KOPT-K1 (cell line): ENCODE data around the gene TSHZ2.
"Not testable (repeated sequence)": the region's sequence is repeated elsewhere in the genome, so short reads cannot be mapped to it uniquely, and the experiment has no call there.

Source experiments
- H3K27ac ChIP-seq: fragments of 200-600 bp; sonication (generic); 2 replicates; pipeline ENCODE4 v1.5.1; 2016; ENCODE audit warnings: antibody characterized with exemption, mild to moderate bottlenecking, low read depth, low read length; ENCODE audit not compliant: poor library complexity, severe bottlenecking
- H3K36me3 ChIP-seq: fragments of 200-600 bp; sonication (generic); 2 replicates; pipeline ENCODE4 v1.5.1; 2017; ENCODE audit warnings: antibody characterized with exemption, mild to moderate bottlenecking, low read length, moderate library complexity; ENCODE audit not compliant: insufficient read depth
- H3K9me3 ChIP-seq: fragments of 200-600 bp; sonication (generic); 2 replicates; pipeline ENCODE4 v1.5.1; 2017; ENCODE audit warnings: antibody characterized with exemption, low read length, mild to moderate bottlenecking; ENCODE audit not compliant: insufficient read depth, poor library complexity, severe bottlenecking

Gene TSHZ2

DNA sequence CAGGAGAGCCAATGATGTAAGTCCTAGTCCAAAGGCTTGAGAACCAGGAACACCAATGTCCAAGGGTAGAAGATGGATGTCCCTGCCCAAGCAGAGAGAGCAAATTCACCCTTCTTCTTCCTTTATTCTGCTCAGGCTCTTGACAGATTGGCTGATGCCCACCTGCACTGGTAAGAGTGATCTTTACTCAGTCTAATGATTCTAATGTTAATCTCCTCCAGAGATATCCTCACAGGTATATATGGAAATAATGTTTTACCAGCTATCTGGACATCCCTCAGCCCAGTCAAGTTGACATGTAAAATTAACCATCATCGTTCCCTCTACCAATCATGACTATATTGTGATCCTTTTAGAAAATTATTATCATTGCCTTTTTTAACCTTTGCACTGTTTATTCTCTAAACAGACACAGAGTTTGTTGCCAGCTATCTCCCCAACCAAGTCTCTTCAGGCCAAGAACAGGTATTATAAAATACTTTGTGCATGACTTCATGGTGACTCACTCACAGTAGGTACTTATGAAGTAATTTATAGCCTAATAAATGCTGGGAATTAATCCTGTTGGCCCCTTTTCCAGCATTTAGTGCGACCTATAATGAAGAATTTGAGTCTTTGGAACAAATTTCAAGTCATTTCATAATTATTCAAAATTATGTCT is 26.2 kb upstream of the TSHZ2 start:
- no peaks in the 10 kb centered on the region for H3K36me3 ChIP-seq
- no peak overlapping the region for H3K27ac ChIP-seq
- no peaks in the 10 kb centered on the region for H3K9me3 ChIP-seq

- Histone ChIP-seq H3K36me3 (no peaks in the 10 kb centered on the region), H3K27ac (no peak overlapping the region), H3K9me3 (no peaks in the 10 kb centered on the region)
Observed at GRCh38 chr20:52948491-52948890, 23.7 kb upstream of the TSHZ2 start.

- Histone ChIP-seq H3K36me3 (no peaks in the 10 kb centered on the region), H3K9me3 (no peaks in the 10 kb centered on the region), H3K27ac (no peak overlapping the region)
Observed at GRCh38 chr20:52953020-52953419, 19.1 kb upstream of the TSHZ2 start.

- H3K9me3 ChIP-seq: no peaks in the 10 kb centered on the region
- no peak overlapping the region for H3K27ac ChIP-seq
- H3K36me3 ChIP-seq: no peaks in the 10 kb centered on the region
Observed at GRCh38 chr20:52954849-52955248, 17.3 kb upstream of the TSHZ2 start.

DNA sequence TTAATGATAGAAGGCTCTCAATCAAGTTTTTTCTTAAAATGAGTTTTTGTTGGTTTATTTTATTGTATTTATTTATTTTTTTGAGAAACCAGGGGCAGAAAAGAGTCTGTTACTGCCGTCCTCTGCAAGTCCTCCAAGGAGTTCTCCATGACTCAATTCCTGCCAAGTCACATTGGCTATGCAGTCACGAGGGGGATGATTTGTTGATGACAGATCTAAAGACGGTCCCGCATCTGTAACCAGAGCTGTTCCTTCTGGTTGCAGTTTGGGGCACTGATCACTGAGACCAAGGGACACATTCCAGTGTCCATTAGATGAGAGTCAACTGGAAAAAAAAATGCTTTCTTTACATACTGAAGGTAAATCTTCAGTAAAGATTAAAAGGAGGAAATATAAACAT is 13.9 kb upstream of the TSHZ2 start:
- H3K27ac ChIP-seq: no peak overlapping the region
- H3K9me3 ChIP-seq: no peaks in the 10 kb centered on the region
- no peaks in the 10 kb centered on the region for H3K36me3 ChIP-seq

GRCh38 chr20:52959125-52959524 is 13.0 kb upstream of the TSHZ2 start:
- no peaks in the 10 kb centered on the region for H3K9me3 ChIP-seq
- H3K36me3 ChIP-seq: no peaks in the 10 kb centered on the region
- no peak overlapping the region for H3K27ac ChIP-seq

DNA sequence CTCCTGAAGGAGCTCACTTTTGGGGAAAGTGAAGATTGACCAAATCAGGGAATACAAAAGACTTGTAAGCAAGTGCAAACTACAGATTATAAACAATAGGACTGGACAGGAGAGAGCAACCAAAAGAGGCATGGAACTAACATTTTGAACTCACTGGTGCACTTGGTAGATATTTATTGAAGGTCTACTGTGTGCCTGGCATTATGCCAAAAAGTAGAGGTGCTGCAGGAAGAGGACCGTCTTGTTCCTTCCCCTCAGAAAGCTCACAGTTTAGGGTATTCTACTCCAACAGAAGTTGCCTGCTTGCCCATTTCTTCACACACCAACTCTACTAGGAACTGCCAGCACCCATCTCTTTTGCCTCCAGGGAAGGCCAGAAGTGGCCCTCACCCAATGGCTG is 10.0 kb upstream of the TSHZ2 start:
- Histone ChIP-seq H3K27ac (no peak overlapping the region), H3K36me3 (no peaks in the 10 kb centered on the region), H3K9me3 (no peaks in the 10 kb centered on the region)

- Histone ChIP-seq H3K36me3 (no peaks in the 10 kb centered on the region), H3K9me3 (no peaks in the 10 kb centered on the region), H3K27ac (no peak overlapping the region)
Observed at GRCh38 chr20:52963131-52963530, 9.0 kb upstream of the TSHZ2 start.

DNA sequence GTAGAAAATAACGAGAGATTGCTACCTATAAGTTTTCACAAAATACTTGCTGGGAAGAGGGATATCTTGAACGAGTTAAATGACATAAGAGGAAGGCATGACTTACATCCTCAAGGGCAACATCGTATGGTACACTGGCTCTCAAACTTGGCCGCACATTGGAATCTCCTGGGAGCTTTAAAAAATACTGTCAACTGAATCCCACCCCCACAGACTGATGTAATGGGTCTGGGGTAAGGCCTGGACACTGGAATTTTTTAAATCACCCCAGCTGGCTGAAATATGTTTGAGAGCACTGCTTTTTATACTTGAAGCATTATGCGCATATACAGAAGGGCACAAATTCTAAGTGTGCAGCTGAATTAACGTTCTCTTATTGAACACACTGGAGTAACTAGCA is 8.0 kb upstream of the TSHZ2 start:
- no peak overlapping the region for H3K27ac ChIP-seq
- no peaks in the 10 kb centered on the region for H3K36me3 ChIP-seq
- H3K9me3 ChIP-seq: no peaks in the 10 kb centered on the region

- Histone ChIP-seq H3K27ac (no peak overlapping the region), H3K9me3 (no peaks in the 10 kb centered on the region), H3K36me3 (no peaks in the 10 kb centered on the region)
Observed at GRCh38 chr20:52965380-52965779, 6.8 kb upstream of the TSHZ2 start.

DNA sequence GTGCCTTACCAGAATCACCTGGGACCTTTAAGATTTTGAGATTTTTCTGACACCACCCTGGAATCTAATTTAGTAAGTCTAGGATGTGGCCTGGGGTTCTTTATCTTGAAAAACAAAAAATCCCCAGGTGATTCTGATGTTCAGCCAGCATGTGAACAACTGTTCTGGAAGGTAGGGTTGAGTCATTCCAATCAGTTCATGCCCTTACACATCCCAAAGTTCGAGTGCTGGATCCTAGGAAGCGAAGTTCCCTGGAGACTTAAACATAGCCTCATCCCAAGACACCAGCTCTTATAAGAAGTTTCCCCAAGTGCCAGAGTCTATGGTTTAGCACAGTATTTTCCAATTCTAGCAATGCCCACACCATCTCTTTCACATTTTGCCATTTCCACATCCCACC is 6.3 kb upstream of the TSHZ2 start:
- no peak overlapping the region for H3K27ac ChIP-seq
- H3K9me3 ChIP-seq: no peaks in the 10 kb centered on the region
- H3K36me3 ChIP-seq: no peaks in the 10 kb centered on the region

DNA sequence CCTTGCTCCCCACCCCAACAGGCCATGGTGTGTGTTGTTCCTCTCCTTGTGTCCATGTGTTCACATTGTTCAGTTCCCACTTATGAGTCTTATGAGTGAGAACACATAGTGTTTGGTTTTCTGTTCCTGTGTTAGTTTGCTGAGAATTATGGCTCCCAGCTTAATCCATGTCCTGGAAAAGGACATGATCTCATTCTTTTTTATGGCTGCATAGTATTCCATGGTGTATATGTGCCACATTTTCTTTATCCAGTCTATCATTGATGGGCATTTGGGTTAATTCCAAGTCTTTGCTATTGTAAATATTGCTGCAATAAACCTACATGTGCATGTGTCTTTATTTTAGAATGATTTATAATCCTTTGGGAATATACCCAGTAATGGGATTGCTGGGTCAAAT is 5.6 kb upstream of the TSHZ2 start:
- not testable (repeated sequence) for H3K36me3 ChIP-seq, H3K9me3 ChIP-seq, H3K27ac ChIP-seq

DNA sequence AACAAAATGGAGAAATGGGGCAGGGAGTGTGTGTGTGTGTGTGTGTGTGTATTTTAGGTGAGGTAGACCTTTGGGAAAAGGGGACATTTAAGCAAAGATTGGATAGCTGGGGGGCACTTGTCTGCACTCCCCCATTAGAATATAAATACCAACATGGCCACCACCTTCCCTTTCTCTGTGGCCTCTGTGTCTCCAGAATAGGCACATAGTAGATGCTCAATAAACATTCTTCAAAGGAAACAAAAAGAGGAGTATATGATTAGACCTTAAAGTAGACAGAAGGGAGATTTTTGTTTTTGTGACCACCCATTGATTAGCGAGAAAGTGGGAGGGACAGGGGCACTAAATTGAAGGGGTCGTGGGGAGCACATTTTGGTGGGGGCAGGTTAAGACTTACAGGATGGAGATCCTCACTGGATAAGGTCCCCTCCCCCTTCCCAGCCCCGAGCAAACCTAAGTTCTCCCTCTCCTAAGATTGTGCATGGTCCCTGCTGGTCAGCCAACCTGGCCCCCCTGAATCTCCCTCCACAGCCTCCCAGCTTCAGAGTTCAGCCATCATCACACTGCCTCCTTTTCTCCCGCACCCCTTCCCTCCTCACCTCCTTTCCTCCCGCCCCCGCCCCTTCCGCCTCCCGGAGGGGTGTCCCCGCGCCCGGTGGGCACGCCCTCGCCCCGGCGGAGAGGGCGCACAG is 514 bp upstream of the TSHZ2 start:
- no peaks in the 10 kb centered on the region for H3K9me3 ChIP-seq
- no peak overlapping the region for H3K27ac ChIP-seq
- H3K36me3 ChIP-seq: no peaks in the 10 kb centered on the region

- no peaks in the 10 kb centered on the region for H3K36me3 ChIP-seq
- no peak overlapping the region for H3K27ac ChIP-seq
- no peaks in the 10 kb centered on the region for H3K9me3 ChIP-seq
Observed at GRCh38 chr20:52972965-52973819, 1.0 kb downstream of the TSHZ2 start.

DNA sequence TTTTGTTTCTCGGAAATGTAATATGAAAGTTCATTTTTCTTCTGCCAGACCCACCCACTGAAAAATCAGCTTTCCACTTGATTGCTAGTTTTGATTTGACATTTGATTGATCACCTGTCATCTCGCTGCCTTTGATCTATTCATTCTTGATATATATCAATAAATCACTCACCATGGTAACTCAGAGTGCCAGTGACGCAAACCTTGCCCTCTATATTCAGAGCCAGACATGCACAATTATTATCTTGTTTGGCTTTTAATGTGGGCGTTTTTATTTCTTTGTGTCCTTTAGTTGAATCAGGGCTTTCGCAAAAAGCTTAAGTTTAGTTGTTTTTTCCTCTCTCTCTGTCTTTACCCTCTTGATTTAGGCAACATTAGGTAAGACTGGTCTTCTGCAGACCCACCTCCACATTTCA is 2.0 kb downstream of the TSHZ2 start:
- H3K36me3 ChIP-seq: no peaks in the 10 kb centered on the region
- H3K9me3 ChIP-seq: no peaks in the 10 kb centered on the region
- no peak overlapping the region for H3K27ac ChIP-seq
